HCT116 (cell line): Measurements from ENCODE around the gene GUSB.

Experiments
- RAD21 ChIP-seq: IDR thresholded peaks from 2 replicates; pipeline ENCODE4 v1.6.1; 2012; ENCODE audit warnings: low read depth, mild to moderate bottlenecking
- SRF ChIP-seq: IDR thresholded peaks from 2 replicates; pipeline ENCODE4 v1.6.1; 2012; ENCODE audit warnings: low read depth
- TF ChIP-seq, protein P1 (sequence below), 3 experiments: fragments of 200-600 bp in 1 of 3; sonication (generic) in 1 of 3; IDR thresholded peaks in 2 of 3; conservative IDR thresholded peaks in 1 of 3; 2 replicates each; pipeline ENCODE4 v1.5.1; 2012 to 2017; ENCODE audit warnings: low read depth in 2 of 3, low read length in 2 of 3, antibody characterized with exemption in 1 of 3, borderline replicate concordance in 1 of 3, control low read depth in 1 of 3, mild to moderate bottlenecking in 1 of 3, mixed read lengths in 1 of 3, mixed run types in 1 of 3, moderate library complexity in 1 of 3; ENCODE audit not compliant: insufficient read depth in 1 of 3
- TF ChIP-seq, protein P2 (sequence below): IDR thresholded peaks from 2 replicates; pipeline ENCODE4 v1.6.1; 2012

DNA sequence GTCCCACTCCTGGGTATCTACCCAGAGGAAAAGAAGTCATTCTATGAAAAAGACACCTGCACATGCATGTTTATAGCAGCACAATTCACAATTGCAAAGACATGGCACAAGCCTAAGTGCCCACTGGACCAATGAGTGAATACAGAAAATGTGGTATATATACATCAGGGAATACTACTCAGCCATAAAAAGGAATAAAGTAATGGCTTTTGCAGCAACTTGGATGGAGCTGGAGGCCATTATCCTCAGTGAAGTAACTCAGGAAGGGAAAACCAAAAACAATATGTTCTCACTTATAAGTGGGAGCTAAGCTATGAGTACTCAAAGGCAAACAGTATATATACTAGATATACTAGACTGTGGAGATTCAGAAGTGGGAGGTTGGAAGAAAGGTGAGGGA, 55.4 kb downstream of the GUSB start:
- no peak for TF ChIP-seq RAD21
- TF ChIP-seq, protein P1, sequence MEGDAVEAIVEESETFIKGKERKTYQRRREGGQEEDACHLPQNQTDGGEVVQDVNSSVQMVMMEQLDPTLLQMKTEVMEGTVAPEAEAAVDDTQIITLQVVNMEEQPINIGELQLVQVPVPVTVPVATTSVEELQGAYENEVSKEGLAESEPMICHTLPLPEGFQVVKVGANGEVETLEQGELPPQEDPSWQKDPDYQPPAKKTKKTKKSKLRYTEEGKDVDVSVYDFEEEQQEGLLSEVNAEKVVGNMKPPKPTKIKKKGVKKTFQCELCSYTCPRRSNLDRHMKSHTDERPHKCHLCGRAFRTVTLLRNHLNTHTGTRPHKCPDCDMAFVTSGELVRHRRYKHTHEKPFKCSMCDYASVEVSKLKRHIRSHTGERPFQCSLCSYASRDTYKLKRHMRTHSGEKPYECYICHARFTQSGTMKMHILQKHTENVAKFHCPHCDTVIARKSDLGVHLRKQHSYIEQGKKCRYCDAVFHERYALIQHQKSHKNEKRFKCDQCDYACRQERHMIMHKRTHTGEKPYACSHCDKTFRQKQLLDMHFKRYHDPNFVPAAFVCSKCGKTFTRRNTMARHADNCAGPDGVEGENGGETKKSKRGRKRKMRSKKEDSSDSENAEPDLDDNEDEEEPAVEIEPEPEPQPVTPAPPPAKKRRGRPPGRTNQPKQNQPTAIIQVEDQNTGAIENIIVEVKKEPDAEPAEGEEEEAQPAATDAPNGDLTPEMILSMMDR (IDR thresholded peaks at IDR 0.05 in 2 of 3, conservative IDR thresholded peaks at IDR 0.05 in 1 of 3; ENCODE audit: borderline replicate concordance in 1 of 3, insufficient read depth in 1 of 3, low read depth in 2 of 3, low read length in 2 of 3): no peak
- TF ChIP-seq, protein P2, sequence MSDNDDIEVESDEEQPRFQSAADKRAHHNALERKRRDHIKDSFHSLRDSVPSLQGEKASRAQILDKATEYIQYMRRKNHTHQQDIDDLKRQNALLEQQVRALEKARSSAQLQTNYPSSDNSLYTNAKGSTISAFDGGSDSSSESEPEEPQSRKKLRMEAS: no peak
- TF ChIP-seq SRF: no peak
